H1 (cell line): Measurements from ENCODE around the gene POC1B. TPM values are rescaled to one million over a fixed set of nuclear protein-coding genes. Genes with fewer than 3 reads are reported as not detected.

Experiments
- CTCF ChIA-PET: fragments of 300-600 bp; sonication (Branson Sonifier 250); formaldehyde crosslinking; loops from one replicate; lab custom pipeline; 2021; ENCODE audit not compliant: partially characterized antibody; lab: Charles Lee
- POLR2A ChIA-PET: fragments of 300-600 bp; sonication (Branson Sonifier 250); formaldehyde crosslinking; loops from one replicate; lab custom pipeline; 2021; ENCODE audit warnings: inconsistent platforms; ENCODE audit not compliant: partially characterized antibody; lab: Charles Lee
- DNase-seq, 2 experiments: peaks; one replicate each; pipeline versions ENCODE4 v3.0.0 to v3.0.0-alpha.2; 2010 to 2022; ENCODE audit warnings: low spot score in 2 of 2, low read depth in 1 of 2, mixed read lengths in 1 of 2
- FAIRE-seq: peaks from 2 replicates; lab custom pipeline; 2011; peaks lifted over from hg19 to GRCh38; lab: Jason Lieb, UNC
- H2AFZ ChIP-seq: 2 replicates; pipeline ENCODE4 v1.8.1; 2012; ENCODE audit warnings: low read length, inconsistent platforms
- H2AK5ac ChIP-seq: 2 replicates; pipeline ENCODE4 v1.6.1; 2013; ENCODE audit warnings: low read depth, low read length
- H2BK120ac ChIP-seq: replicated peaks from 2 replicates; pipeline ENCODE3; 2013; ENCODE audit warnings: low read depth, low read length, inconsistent platforms
- H2BK12ac ChIP-seq: 2 replicates; pipeline ENCODE4 v1.6.1; 2013; ENCODE audit warnings: low read depth, low read length
- H2BK15ac ChIP-seq: 2 replicates; pipeline ENCODE4 v1.6.1; 2013; ENCODE audit warnings: low read length
- H2BK20ac ChIP-seq: 2 replicates; pipeline ENCODE4 v1.6.1; 2013; ENCODE audit warnings: low read length
- H2BK5ac ChIP-seq: 2 replicates; pipeline ENCODE4 v1.6.1; 2013; ENCODE audit warnings: low read depth, low read length
- H3K14ac ChIP-seq: 2 replicates; pipeline ENCODE4 v1.6.1; 2013; ENCODE audit warnings: inconsistent platforms; ENCODE audit not compliant: insufficient read length
- H3K18ac ChIP-seq: 2 replicates; pipeline ENCODE4 v1.6.1; 2013; ENCODE audit warnings: low read length; ENCODE audit errors: extremely low read depth
- H3K23ac ChIP-seq: 2 replicates; pipeline ENCODE4 v1.6.1; 2013; ENCODE audit warnings: inconsistent platforms; ENCODE audit not compliant: insufficient read length
- H3K23me2 ChIP-seq: 2 replicates; pipeline ENCODE4 v1.6.1; 2013; ENCODE audit warnings: low read depth, low read length
- H3K27ac ChIP-seq: 2 replicates; pipeline ENCODE4 v1.6.1; 2011; ENCODE audit warnings: low read depth, low read length, inconsistent platforms
- H3K27me3 ChIP-seq, 4 experiments: replicated peaks in 1 of 4; 1 replicate in 1 of 4; 2 replicates in 3 of 4; pipeline versions ENCODE4 v1.6.1 to v1.8.1; 2011 to 2013; ENCODE audit warnings: low read length in 3 of 4, mild to moderate bottlenecking in 3 of 4, inconsistent platforms in 2 of 4, mixed read lengths in 2 of 4, moderate library complexity in 1 of 4; ENCODE audit not compliant: control insufficient read depth in 3 of 4, insufficient read depth in 3 of 4; ENCODE audit errors: extremely low read depth in 1 of 4
- H3K36me3 ChIP-seq, 4 experiments: 2 replicates each; pipeline versions ENCODE4 v1.6.1 to v1.8.1; 2011 to 2013; ENCODE audit warnings: mild to moderate bottlenecking in 4 of 4, low read length in 3 of 4, moderate library complexity in 2 of 4, control low read depth in 1 of 4, inconsistent platforms in 1 of 4; ENCODE audit not compliant: insufficient read depth in 4 of 4, control insufficient read depth in 2 of 4
- H3K4ac ChIP-seq: replicated peaks from 2 replicates; pipeline ENCODE3; 2013; ENCODE audit warnings: low read length, low read depth, mixed read lengths, inconsistent platforms; ENCODE audit not compliant: insufficient read length
- H3K4me1 ChIP-seq, 4 experiments: replicated peaks in 1 of 4; 1 replicate in 1 of 4; 2 replicates in 3 of 4; pipeline versions ENCODE4 v1.6.1 to v1.8.1; 2011 to 2013; ENCODE audit warnings: low read length in 3 of 4, inconsistent platforms in 2 of 4, mixed read lengths in 1 of 4; ENCODE audit not compliant: insufficient read depth in 4 of 4, control insufficient read depth in 3 of 4
- H3K4me2 ChIP-seq, 2 experiments: 2 replicates each; pipeline versions ENCODE4 v1.6.1 to v1.8.1; 2011 to 2013; ENCODE audit warnings: low read depth in 2 of 2, low read length in 2 of 2, control low read depth in 1 of 2, inconsistent platforms in 1 of 2, mild to moderate bottlenecking in 1 of 2; ENCODE audit not compliant: insufficient read depth in 1 of 2
- H3K4me3 ChIP-seq, 4 experiments: fragments of 200-600, 300-600 bp in 1 of 4; sonication (generic), shearing (Covaris generic), sonication (Bioruptor Twin) in 1 of 4; 2 replicates each; pipeline versions ENCODE4 v1.5.1 to v1.8.1; 2011 to 2016; ENCODE audit warnings: low read length in 4 of 4, low read depth in 3 of 4, control low read depth in 2 of 4, inconsistent platforms in 2 of 4, mild to moderate bottlenecking in 2 of 4, mixed read lengths in 1 of 4, moderate library complexity in 1 of 4; ENCODE audit not compliant: insufficient read depth in 2 of 4; ENCODE audit errors: extremely low read depth in 1 of 4
- H3K56ac ChIP-seq: replicated peaks from 2 replicates; pipeline ENCODE3; 2013; ENCODE audit warnings: low read depth, mild to moderate bottlenecking, mixed read lengths, low read length, inconsistent platforms; ENCODE audit not compliant: insufficient read length
- H3K79me1 ChIP-seq: 2 replicates; pipeline ENCODE4 v1.6.1; 2013; ENCODE audit warnings: low read depth, low read length, control low read depth
- H3K79me2 ChIP-seq, 2 experiments: 2 replicates each; pipeline versions ENCODE4 v1.6.1 to v1.8.1; 2012 to 2013; ENCODE audit warnings: low read length in 2 of 2, mild to moderate bottlenecking in 2 of 2, inconsistent platforms in 1 of 2; ENCODE audit not compliant: insufficient read depth in 2 of 2, control insufficient read depth in 1 of 2
- H3K9ac ChIP-seq, 4 experiments: replicated peaks in 1 of 4; 1 replicate in 1 of 4; 2 replicates in 3 of 4; pipeline versions ENCODE4 v1.6.1 to v1.8.1; 2011 to 2013; ENCODE audit warnings: low read depth in 3 of 4, low read length in 3 of 4, control low read depth in 2 of 4, mild to moderate bottlenecking in 2 of 4, moderate library complexity in 2 of 4, inconsistent platforms in 1 of 4; ENCODE audit errors: extremely low read depth in 1 of 4
- H3K9me3 ChIP-seq, 2 experiments: 2 replicates each; pipeline versions ENCODE4 v1.6.1 to v1.8.1; 2012 to 2013; ENCODE audit warnings: mild to moderate bottlenecking in 2 of 2, moderate library complexity in 2 of 2, control low read depth in 1 of 2, inconsistent platforms in 1 of 2, low read depth in 1 of 2, low read length in 1 of 2, mixed read lengths in 1 of 2; ENCODE audit not compliant: insufficient read depth in 2 of 2
- H4K20me1 ChIP-seq, 2 experiments: replicated peaks in 1 of 2; 2 replicates each; pipeline versions ENCODE3 to v1.8.1; 2011 to 2013; ENCODE audit warnings: inconsistent platforms in 2 of 2, low read length in 2 of 2, mild to moderate bottlenecking in 1 of 2; ENCODE audit not compliant: insufficient read depth in 2 of 2, control insufficient read depth in 1 of 2
- H4K5ac ChIP-seq: 2 replicates; pipeline ENCODE4 v1.6.1; 2013; ENCODE audit warnings: low read length, low read depth, mixed read lengths, inconsistent platforms; ENCODE audit not compliant: insufficient read length
- H4K8ac ChIP-seq: 2 replicates; pipeline ENCODE4 v1.8.0; 2013; ENCODE audit warnings: mild to moderate bottlenecking, moderate library complexity, low read length, inconsistent platforms; ENCODE audit not compliant: insufficient read depth; ENCODE audit errors: extremely low read depth
- H4K91ac ChIP-seq: replicated peaks from 2 replicates; pipeline ENCODE3; 2013; ENCODE audit warnings: low read length, mixed read lengths, inconsistent platforms; ENCODE audit not compliant: insufficient read length
- BACH1 ChIP-seq: IDR thresholded peaks from 2 replicates; pipeline ENCODE4 v1.6.1; 2012; ENCODE audit warnings: low read length, improper control_type of control experiment
- CEBPB ChIP-seq: IDR thresholded peaks from 2 replicates; pipeline ENCODE4 v1.6.1; 2012; ENCODE audit warnings: low read depth, low read length
- CHD1 ChIP-seq: IDR thresholded peaks from 2 replicates; pipeline ENCODE4 v1.6.1; 2012; ENCODE audit warnings: low read depth, low read length, improper control_type of control experiment
- CHD2 ChIP-seq: IDR thresholded peaks from 2 replicates; pipeline ENCODE4 v1.6.1; 2012; ENCODE audit warnings: low read length, improper control_type of control experiment
- CREB1 ChIP-seq: IDR thresholded peaks from 2 replicates; pipeline ENCODE4 v1.6.1; 2012; ENCODE audit warnings: inconsistent platforms
- EZH2 ChIP-seq: fragments of 200-600 bp; sonication (generic); IDR thresholded peaks from 2 replicates; pipeline ENCODE4 v1.7.1; 2012; ENCODE audit warnings: low read depth, mild to moderate bottlenecking, moderate library complexity, low read length, inconsistent platforms; ENCODE audit not compliant: severe bottlenecking
- JUND ChIP-seq: IDR thresholded peaks from 2 replicates; pipeline ENCODE4 v1.6.1; 2011; ENCODE audit warnings: mild to moderate bottlenecking, improper control_type of control experiment, low read length
- POLR2A ChIP-seq, 2 experiments: IDR thresholded peaks; 1 replicate in 1 of 2; 2 replicates in 1 of 2; pipeline ENCODE4 v1.6.1; 2011; ENCODE audit warnings: low read depth in 2 of 2, low read length in 2 of 2, mild to moderate bottlenecking in 2 of 2; ENCODE audit errors: control extremely low read depth in 1 of 2
- POLR2AphosphoS5 ChIP-seq: IDR thresholded peaks from 2 replicates; pipeline ENCODE4 v1.6.1; 2011; ENCODE audit warnings: low read depth, low read length
- RAD21 ChIP-seq, 2 experiments: IDR thresholded peaks in 1 of 2; conservative IDR thresholded peaks in 1 of 2; 2 replicates each; pipeline ENCODE4 v1.6.1; 2011; ENCODE audit warnings: low read depth in 2 of 2, low read length in 2 of 2, improper control_type of control experiment in 1 of 2, inconsistent platforms in 1 of 2, mild to moderate bottlenecking in 1 of 2, moderate library complexity in 1 of 2
- RXRA ChIP-seq: IDR thresholded peaks from 2 replicates; pipeline ENCODE4 v1.6.1; 2011; ENCODE audit warnings: low read depth, mild to moderate bottlenecking, low read length, moderate library complexity; ENCODE audit not compliant: insufficient read depth
- SRF ChIP-seq: IDR thresholded peaks from 2 replicates; pipeline ENCODE4 v1.6.1; 2011; ENCODE audit warnings: mild to moderate bottlenecking, low read depth, low read length, moderate library complexity
- TAF7 ChIP-seq: optimal IDR thresholded peaks from 2 replicates; pipeline ENCODE3; 2011; ENCODE audit warnings: low read depth, mild to moderate bottlenecking, inconsistent platforms, low read length, moderate library complexity, borderline replicate concordance
- TBP ChIP-seq: IDR thresholded peaks from 2 replicates; pipeline ENCODE4 v1.6.1; 2011; ENCODE audit warnings: low read depth, low read length, improper control_type of control experiment
- TCF12 ChIP-seq: IDR thresholded peaks from 2 replicates; pipeline ENCODE4 v1.6.1; 2011; ENCODE audit warnings: low read depth, mild to moderate bottlenecking, low read length
- WGBS, 2 experiments: shearing (Covaris generic) in 1 of 2; methylation state at CpG; one replicate each; pipeline versions ENCODE4 v1.1.6 to v1.1.7; 2013 to 2015; ENCODE audit warnings: low lambda C conversion rate in 2 of 2, mixed read lengths in 2 of 2, inconsistent platforms in 1 of 2, low coverage in 1 of 2, missing lambda C conversion rate in 1 of 2; ENCODE audit not compliant: insufficient replicate concordance in 2 of 2, insufficient coverage in 1 of 2, insufficient read length in 1 of 2; ENCODE audit errors: extremely low coverage in 1 of 2, missing lambda C conversion rate in 1 of 2; 5-methylcytosine and 5-hydroxymethylcytosine counted together
- polyA plus RNA-seq, 7 experiments: library from polyadenylated mRNA; depleted of rRNA in 3 of 7; stranded (reverse) in 5 of 7; unstranded in 2 of 7; fragments of >200 nt in 5 of 7; fragments of 200-250 nt in 2 of 7; gene quantifications; 1 replicate in 5 of 7; 2 replicates in 1 of 7; 4 replicates in 1 of 7; pipeline versions ENCODE4 v1.2.1 to v1.2.3, GENCODE V29; 2011 to 2013; ENCODE audit warnings: missing spikeins in 2 of 7, mixed read lengths in 2 of 7
- total RNA-seq: library from RNA; stranded (reverse); fragmentation: NEBNext Ultra II Directional; extraction: Animal tissue kit (Norgen Biotek cat#: 25700); gene quantifications from 2 replicates; pipeline ENCODE4 v1.2.1, GENCODE V29; 2021

The POC1B gene
- total and polyA plus RNA-seq, 2 of the 8 experiments (the other 6 are each of a cell fraction or from before 2014, with no cell fraction given): 7.5 to 16.3 TPM

- Histone ChIP-seq H2AFZ (no peak overlapping the region), H2AK5ac (no peak overlapping the region), H4K5ac (no peak overlapping the region), H3K56ac (no peak overlapping the region), H3K4me3 (no peak overlapping the region), H3K23ac (no peak overlapping the region), H2BK120ac (no peak overlapping the region), H4K91ac (no peak overlapping the region), H2BK15ac (no peak overlapping the region), H2BK12ac (no peak overlapping the region), H3K4me1 (no peaks in the 10 kb centered on the region), H3K79me1 (no peaks in the 10 kb centered on the region), H3K4me2 (no peak overlapping the region), H2BK5ac (no peak overlapping the region), H3K36me3 (no peaks in the 10 kb centered on the region), H3K14ac (no peak overlapping the region), H3K23me2 (0 out of 2 replicates have a peak, but pooled peaks cover 1% of the 10 kb centered on the region), H3K9ac (no peak overlapping the region), H3K4ac (no peak overlapping the region), H4K20me1 (no peaks in the 10 kb centered on the region), H2BK20ac (no peak overlapping the region), H3K27me3 (no peaks in the 10 kb centered on the region), H4K8ac (no peak overlapping the region), H3K9me3 (no peaks in the 10 kb centered on the region), H3K79me2 (no peaks in the 10 kb centered on the region), H3K18ac (no peak overlapping the region), H3K27ac (no peak overlapping the region)
- no peak for FAIRE-seq
- POLR2A ChIA-PET: interaction anchor here (1.0 to 3.8 kb wide), 2 partner anchors 9 to 41 kb away, joined by 3 to 17 read pairs; partner anchors contain the start of gene DUSP6
- CTCF ChIA-PET: interaction anchor here (0.8 kb wide), 1 partner anchor 68 kb away, joined by 3 read pairs; no protein-coding TSS in a partner anchor
- DNase-seq: no peak
- WGBS, 2 experiments: 94% methylated on average over 3 of the region's 3 CpGs; no CpG with 5 or more reads in 1 of the 2 experiments
- TF ChIP-seq POLR2A (IDR thresholded peaks at IDR 0.05; ENCODE audit: control extremely low read depth in 1 of 2, low read depth in 2 of 2, low read length in 2 of 2) (no peak), BACH1 (no peak), CHD1 (no peak), SRF (no peak), RAD21 (IDR thresholded peaks at IDR 0.05 in 1 of 2, conservative IDR thresholded peaks at IDR 0.05 in 1 of 2; ENCODE audit: low read depth in 2 of 2, low read length in 2 of 2) (no peak), CHD2 (no peak), EZH2 (no peak), POLR2AphosphoS5 (no peak), TAF7 (no peak), CEBPB (no peak), CREB1 (no peak), JUND (no peak), RXRA (no peak), TBP (no peak), TCF12 (no peak)
Observed at GRCh38 chr12:89393551-89394121, 132.2 kb downstream of the POC1B start.
